GM18505 (cell line): ENCODE measurements around the gene PIGP.
"Not testable (repeated sequence)": the region's sequence is repeated elsewhere in the genome, so short reads cannot be mapped to it uniquely, and the experiment has no call there.

Experiments used
- ATAC-seq: cut with Tn5 transposase; IDR thresholded peaks from one replicate; pipeline ENCODE4 v1.9.1; 2021; ENCODE audit not compliant: unreplicated experiment
- POLR2A ChIP-seq: IDR thresholded peaks from 4 replicates; pipeline ENCODE4 v1.6.1; 2011; ENCODE audit warnings: borderline replicate concordance; ENCODE audit not compliant: insufficient read depth, insufficient read length; ENCODE audit errors: extremely low read depth

PIGP gene

DNA sequence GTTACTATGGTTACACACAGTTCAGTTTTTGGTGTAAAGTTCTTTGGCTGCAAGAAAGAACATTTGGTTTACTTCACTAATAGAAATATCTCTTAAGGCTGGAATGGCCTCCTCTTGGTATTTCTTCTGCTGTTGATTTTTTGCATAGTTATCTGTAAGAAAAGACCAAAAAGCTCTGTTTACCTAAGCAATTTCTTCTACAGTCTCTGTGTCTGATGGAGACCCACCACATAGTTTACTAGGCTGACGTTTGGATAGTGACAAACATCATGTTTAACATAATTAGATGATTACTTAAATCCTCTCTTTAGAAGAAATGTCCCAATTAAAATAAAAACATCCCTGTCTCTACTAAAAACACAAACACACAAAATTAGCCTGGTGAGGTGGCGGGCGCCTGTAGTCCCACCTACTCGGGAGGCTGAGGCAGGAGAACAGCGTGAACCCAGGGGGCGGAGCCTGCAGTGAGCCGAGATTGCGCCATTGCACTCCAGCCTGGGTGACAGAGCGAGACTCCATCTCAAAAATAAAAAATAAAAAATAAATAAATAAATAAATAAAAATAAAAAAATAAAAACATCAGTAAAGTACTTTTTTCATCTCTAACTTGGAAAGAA lies 7.2 kb downstream of the PIGP start:
- TF ChIP-seq POLR2A = no peak
- no peak for ATAC-seq

- ATAC-seq = no peak
- TF ChIP-seq POLR2A = no peak
Observed at GRCh38 chr21:37064841-37065240, 8.0 kb downstream of the PIGP start.

- no peak for ATAC-seq
- no peak for TF ChIP-seq POLR2A
Observed at GRCh38 chr21:37063433-37063832, 9.4 kb downstream of the PIGP start.

- ATAC-seq = no peak
- no peak for TF ChIP-seq POLR2A
Observed at GRCh38 chr21:37062593-37062935, 10.3 kb downstream of the PIGP start.

DNA sequence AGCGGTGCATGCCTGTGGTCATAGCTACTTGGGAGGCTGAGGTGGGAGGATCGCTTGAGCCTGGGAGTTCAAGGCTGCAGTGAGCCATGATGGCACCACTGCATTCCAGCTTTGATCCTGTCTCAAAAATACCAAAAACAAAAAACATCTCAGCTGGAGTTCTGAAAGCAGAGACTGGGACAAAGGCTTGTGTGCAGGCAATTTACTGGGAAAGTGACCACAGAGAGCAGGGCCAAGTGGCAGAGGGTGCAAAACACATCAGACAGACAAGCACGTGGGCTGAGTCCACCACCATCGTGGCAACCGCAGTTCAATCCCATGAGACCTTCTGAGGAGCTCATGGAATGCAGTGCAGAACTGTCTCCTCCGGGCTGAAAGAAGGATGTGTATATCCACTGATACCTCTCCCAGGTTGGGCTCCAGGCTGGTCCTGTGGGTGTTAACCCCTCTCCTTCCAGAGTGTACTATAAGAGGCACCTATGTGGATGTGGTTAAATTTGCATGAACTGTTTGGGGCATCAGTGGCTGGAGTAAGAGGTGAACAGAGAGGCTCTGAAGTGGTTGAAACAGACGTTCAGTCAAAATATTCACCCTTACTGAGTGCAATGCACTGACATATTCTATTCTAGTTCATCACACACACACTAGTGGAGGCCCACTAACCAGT lies 10.8 kb downstream of the PIGP start:
- no peak for ATAC-seq
- no peak for TF ChIP-seq POLR2A

DNA sequence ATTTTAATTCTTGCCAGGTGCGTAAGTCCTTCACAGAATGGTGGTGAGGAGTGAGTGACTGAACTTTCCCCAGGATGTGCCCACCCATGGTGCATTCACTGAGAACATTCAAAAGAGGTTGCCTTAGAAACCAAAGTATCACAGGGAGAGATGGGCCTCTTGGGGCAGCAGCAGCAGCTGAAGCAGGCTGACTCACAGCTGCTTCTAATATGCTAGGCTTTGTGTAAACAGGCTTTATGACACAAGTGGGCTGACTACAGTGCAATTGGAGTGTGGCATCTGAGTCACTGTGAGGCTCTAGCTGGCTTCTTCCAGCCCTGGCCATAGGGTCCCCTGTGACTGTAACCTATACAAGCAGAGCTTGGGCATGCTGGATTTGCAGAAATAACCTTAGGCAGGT lies 12.6 kb downstream of the PIGP start:
- ATAC-seq = no peak
- no peak for TF ChIP-seq POLR2A

DNA sequence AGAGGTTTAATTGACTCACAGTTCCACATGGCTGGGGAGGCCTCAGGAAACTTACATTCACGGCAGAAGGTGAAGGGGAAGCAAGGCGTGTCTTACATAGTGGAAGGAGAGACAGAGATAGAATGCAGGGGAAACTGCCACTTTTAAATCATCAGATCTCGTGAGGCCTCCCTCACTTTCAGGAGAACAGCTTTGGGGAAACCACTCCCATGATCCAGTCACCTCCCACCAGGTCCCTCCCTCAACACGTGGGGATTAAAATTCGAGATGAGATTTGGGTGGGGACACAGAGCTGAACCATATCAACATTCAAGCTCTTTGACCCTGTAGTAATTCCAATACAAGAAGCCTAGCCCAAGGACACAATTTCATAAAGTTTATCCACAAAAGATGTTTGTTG lies 13.7 kb downstream of the PIGP start:
- ATAC-seq = no peak
- no peak for TF ChIP-seq POLR2A

- TF ChIP-seq POLR2A = no peak
- ATAC-seq = no peak
Observed at GRCh38 chr21:37058261-37058660, 14.6 kb downstream of the PIGP start.

DNA sequence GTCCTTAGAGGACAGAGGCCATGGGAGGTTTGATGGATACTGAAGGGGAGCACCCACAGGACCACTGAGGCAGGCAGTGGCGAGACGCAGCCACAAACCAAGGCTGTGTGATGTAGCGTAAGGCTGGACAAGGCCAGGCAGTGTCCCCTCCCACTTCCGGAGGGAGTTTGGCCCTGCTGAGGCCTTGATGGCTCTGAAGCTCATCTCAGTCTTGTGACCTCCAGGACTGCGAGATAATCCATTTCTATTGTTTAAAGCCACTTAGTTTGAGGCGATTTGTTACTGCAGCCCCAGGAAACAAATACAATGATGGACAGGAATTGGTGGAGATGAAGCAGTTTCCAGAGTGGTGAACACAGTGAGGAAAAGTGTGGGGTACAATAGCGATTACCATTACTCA lies 15.3 kb downstream of the PIGP start:
- ATAC-seq = no peak
- TF ChIP-seq POLR2A = no peak

- no peak for TF ChIP-seq POLR2A
- no peak for ATAC-seq
Observed at GRCh38 chr21:37055271-37055855, 17.5 kb downstream of the PIGP start.

- ATAC-seq = not testable (repeated sequence)
Observed at GRCh38 chr21:37049741-37050140, 23.1 kb downstream of the PIGP start.

DNA sequence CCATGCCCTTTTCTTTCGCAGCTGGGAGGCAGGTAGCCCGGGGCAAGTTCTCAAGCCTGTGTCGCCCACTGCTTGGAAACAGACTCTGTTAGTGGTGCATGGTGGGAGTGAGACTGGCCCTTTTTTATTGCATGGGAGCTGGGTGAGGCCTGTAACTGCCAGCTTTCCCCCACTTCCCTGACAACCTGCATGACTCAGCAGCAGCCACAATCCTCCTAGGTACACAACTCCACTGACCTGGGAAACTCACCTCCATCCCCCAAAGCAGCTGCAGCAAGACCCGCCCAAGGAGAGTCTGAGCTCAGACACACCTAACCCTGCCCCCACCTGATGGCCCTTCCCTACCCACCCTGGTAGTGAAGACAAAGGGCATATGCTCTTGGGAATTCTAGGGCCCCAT lies 25.8 kb downstream of the PIGP start:
- ATAC-seq = no peak
- no peak for TF ChIP-seq POLR2A

GRCh38 chr21:37045556-37045955 lies 27.3 kb downstream of the PIGP start:
- no peak for ATAC-seq
- no peak for TF ChIP-seq POLR2A

DNA sequence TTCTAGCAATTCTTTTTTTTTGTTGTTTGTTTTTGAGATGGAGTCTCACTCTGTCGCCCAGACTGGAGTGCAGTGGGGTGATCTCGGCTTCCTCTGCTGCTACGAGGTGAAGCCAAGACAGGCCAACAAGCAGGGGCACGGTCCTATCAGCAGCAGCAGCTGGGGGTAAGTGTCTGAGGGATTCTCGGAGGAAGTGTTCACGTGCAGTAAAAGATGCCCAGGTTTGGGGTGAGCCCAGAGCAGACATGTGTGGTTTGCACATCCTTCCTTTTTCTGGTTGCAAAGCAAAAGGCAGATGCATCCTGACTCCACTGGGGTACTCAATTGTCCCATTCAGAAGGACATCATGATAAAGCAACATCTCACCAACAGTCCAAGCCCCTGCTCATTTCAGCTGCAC lies 27.7 kb downstream of the PIGP start:
- no peak for ATAC-seq

More for the DNA sequence above, 27.7 kb downstream of the PIGP start:
- no peak for TF ChIP-seq POLR2A
